SW480 (cell line): ENCODE data around the gene XAB2.

Source experiments
- DNase-seq: peaks from one replicate; pipeline ENCODE4 v3.0.0-alpha.2; 2016; ENCODE audit warnings: low spot score

XAB2 gene

GRCh38 chr19:7629347-7630054 is at the start of gene XAB2, which contains the start of gene PET100:
Gene XAB2, minus strand, starts transcription at chr19:7629545. Its CDS starts 18 bp downstream, at chr19:7629527.
Gene PET100, plus strand, starts transcription at chr19:7629793. Its CDS starts 41 bp downstream, at chr19:7629834.
- peak; percentile 99 for DNase-seq

DNA sequence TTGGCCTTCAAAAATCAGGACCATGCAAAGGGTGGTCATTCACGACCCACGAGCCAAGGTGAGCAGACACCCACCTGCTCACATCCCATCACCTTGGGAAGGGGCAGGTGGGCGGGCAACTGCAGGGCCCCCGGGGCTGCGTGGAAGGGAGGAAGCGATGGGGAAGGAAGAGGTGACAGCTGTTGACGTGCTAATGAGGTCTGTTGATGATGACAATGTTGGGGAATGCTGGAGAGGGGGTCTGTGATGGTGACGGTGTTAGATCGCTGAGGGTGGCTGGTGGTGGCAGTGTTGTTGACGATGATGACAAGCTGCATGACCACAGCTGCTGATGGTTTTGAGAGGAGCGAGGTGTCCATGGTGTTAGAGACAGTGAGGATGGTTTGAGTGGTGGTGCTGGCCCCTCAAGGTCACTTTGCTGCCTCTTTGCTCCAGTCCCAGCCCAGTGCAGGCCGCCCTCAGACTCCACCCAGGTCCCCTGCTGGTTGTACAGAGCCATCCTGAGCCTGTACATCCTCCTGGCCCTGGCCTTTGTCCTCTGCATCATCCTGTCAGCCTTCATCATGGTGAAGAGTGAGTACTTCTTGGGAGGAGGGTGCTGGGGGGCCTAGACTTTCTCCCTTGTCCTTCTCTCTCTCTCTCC is 48.4 kb upstream of the XAB2 start:
- DNase-seq, result no peak

DNA sequence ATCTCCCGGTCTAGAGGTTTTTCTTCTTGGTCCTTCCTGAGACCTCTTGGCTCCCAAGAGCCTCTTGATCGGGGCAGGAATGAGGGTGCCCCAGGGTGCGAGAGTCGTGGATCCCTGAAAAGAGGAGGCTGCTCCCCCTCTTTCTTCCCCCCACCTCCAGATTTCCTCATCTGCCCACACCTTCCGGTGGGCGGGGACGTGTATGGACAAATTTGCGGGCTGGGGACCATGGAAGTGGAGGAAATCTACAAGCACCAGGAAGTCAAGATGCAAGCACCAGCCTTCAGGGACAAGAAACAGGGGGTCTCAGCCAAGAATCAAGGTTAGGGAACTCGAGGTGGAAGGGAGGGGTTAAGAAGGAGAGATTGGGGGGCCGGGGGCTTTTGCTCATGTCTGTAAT is 47.5 kb upstream of the XAB2 start, which contains the start of gene MCEMP1:
MCEMP1 (plus strand) TSS at position 237 of the 400 bp plus-strand sequence; CDS start at position 268, 31 bp downstream.
- no peak for DNase-seq

- DNase-seq, result peak; percentile 31
Measured at GRCh38 chr19:7676376-7676775, 47.0 kb upstream of the XAB2 start.

- DNase-seq, result peak; percentile 63
Measured at GRCh38 chr19:7674010-7675005, 45.0 kb upstream of the XAB2 start.

- DNase-seq, result no peak
Measured at GRCh38 chr19:7672522-7672921, 43.2 kb upstream of the XAB2 start.

DNA sequence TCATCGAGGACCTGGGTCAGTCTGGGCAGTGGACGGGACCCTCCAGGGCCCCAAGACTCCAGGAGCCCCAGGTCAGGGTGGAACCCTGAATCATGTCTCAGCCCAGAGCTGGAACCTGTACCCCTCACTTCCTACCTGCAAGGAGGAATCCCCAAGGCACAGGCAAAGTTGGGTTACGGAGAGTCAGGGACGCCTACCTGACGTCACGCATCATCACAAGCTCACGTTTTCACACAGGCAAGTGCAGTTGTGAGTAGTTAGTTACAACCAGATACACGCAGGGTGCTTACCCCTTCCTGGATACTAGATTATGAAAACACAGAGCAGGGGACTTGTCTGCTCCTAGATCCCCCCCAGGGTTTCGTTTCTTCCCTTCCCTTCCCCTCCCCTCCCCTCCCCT is 41.4 kb upstream of the XAB2 start:
- DNase-seq, result no peak

- DNase-seq, result no peak
Measured at GRCh38 chr19:7670150-7670783, 40.9 kb upstream of the XAB2 start.

- no peak for DNase-seq
Measured at GRCh38 chr19:7669641-7670040, 40.3 kb upstream of the XAB2 start.

DNA sequence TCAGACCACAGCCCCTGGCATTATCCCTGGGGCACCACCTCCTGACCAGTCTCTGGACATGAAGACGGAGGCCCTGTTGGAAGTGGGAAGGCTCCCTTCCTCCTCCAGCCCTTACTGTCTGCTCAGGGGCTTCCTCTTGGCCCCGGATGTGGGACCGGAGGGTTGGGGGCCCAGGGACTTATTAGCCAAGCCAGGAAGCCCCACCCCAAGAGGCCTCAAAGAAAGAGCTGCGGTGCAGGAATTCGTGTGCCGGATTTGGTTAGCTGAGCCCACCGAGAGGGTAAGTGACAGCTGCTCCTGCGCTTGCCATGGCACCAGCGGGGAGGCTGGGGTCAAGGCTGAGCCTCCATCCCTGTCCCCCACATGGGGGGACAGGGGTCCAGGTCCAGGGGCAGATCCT is 39.5 kb upstream of the XAB2 start, which contains the start of gene RETN:
RETN (plus strand) TSS at position 208 of the 400 bp plus-strand sequence. CDS start 278 bp downstream, outside the sequence.
- no peak for DNase-seq

DNA sequence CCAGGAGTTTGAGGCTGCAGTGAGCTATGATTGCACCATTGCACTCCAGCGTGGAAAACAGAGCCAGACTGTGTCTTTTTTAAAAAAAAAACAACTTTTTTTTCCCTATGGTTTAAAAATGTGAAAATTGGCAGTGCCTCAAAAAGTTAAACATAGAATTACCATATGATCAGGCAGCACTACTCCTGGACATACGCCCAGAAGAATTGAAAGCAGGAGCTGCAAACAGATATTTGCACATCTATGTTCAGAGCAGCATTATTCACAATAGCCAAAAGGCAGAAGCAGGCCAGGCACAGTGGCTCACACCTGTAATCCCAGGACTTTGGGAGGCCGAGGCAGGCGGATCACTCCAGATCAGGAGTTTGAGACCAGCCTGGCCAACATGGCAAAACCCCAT is 35.7 kb upstream of the XAB2 start:
- no peak for DNase-seq

- no peak for DNase-seq
Measured at GRCh38 chr19:7663706-7664105, 34.4 kb upstream of the XAB2 start.

DNA sequence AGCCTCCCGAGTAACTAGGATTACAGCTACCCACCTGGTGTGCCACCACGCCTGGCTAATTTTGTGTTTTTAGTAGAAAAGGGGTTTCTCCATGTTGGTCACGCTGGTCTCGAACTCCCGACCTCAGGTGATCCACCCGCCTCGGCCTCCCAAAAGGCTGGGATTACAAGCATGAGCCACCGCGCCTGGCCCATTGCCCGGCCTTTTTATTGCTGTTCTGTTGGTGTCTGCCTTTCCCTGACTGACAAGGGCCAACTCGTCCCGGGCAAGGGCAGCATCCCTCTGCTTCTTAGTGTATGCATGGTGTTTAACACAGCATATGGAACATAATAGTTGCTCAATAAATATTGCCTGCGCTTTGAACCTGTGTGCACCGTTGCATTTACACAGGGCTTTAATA is 33.3 kb upstream of the XAB2 start:
- DNase-seq, result no peak

GRCh38 chr19:7661744-7662538 is 32.6 kb upstream of the XAB2 start:
- DNase-seq, result no peak

DNA sequence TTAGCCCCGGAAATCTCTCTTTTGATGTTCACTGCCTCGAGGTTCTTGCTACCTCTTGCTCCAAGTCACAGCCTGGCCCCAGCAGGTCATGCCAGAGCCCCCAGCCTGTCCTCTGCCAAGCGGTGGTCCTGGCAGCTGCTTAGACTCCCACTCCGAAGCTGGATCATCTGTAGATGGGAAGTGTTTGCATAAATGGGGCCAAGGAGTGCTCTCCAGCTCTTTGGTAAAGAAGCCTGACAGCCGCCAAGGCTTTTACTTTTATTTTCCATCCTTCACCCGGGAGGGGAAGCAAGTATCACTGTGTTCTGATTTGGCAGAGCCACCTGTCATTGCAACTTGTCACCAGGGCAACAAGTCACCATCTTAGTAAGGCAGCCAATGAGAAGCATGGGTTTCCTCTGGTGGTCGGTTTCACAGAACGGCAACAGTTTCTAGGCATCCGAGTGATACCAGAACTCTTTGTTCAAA is 28.9 kb upstream of the XAB2 start:
- DNase-seq, result no peak

- no peak for DNase-seq
Measured at GRCh38 chr19:7657131-7657751, 27.9 kb upstream of the XAB2 start.

DNA sequence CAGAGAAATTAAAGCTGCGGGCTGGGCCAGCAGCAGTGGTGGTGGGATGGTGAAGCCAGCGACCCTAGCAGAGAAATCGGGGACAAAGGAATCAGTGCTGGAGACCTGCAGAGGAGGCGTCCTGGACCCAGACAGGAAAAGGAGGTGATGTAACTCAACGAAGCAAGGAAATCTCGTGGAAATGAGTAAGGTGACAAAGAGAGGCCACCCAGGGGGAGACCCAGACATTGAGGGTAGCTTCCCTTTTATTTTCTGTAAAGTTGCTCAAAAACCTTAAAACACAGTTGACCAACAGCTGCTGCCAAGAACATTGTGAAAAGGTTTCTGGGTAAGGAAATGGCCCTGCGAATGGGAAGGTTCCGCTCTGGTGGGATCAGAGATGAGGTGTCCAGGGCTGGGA is 26.2 kb upstream of the XAB2 start:
- DNase-seq, result no peak

DNA sequence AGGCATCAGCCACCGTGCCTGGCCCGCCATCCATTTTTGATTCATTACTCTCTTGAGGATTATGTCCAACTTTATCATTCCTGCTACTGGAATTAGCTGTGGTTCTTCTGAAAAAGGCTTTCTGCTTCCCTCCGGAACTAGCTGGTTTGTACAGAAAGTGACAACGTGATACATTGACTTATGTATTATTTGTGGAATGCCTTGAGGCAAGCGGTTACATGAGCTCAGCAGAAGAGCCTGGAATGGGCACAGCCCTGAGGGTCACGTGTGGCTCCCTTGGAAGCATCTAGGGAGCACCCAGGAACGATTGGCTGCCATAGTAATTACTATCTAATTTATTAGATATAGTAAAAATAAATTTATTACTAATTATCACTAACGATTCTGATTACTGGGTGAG is 25.1 kb upstream of the XAB2 start:
- DNase-seq, result no peak

DNA sequence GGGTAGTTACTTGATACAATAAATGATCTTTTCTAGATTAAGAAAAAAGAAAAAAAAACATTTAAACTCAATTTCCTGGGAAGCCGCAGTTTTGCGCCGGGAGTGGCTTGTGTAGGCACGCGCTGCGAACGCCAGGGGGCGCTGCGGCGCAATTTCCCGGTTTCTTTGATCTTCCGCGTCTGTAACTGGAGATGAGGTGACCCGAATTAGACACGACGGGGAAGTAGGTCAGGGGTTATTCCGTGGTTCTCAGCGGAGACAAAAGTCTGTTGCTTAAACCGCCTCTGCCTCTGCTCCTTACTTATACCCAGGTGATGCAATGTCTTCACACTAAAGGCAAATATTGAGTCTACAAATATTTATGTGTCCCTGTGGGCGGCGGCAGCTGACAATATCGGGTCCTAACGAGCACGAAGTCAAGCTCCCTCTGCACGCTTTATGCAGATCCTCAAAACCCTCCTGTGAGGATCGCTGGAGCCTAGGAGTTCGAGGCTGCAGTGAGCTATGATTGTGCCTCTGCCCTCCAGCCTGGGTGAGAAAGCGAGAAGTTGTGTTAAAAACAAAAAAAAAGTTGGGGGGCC is 22.8 kb upstream of the XAB2 start:
- DNase-seq, result peak; percentile 95

GRCh38 chr19:7650148-7650547 is 20.8 kb upstream of the XAB2 start:
- no peak for DNase-seq
